Measurements from ENCODE around the gene RAB40B.

RAB40B gene

GRCh38 chr17:82670661-82671450 is 27.6 kb downstream of the RAB40B start:
- Histone ChIP-seq H3K27me3 (replicated peaks) (no peaks in the 10 kb centered on the region), H3K27ac (no peak overlapping the region), H3K4me3 (ENCODE audit: low read depth, low read length) (no peak overlapping the region), H3K36me3 (replicated peaks) (no peaks in the 10 kb centered on the region)
- no peak for TF ChIP-seq CTCF (IDR thresholded peaks at IDR 0.05; ENCODE audit: low read depth, low read length, missing control alignments)
- in situ Hi-C loops (cut with HindIII; ENCODE audit: low pct_ligation_motif_present, low sequenced_read_pairs): no loop called here
- no peak for DNase-seq

- peak; percentile 76 for TF ChIP-seq CTCF (IDR thresholded peaks at IDR 0.05; ENCODE audit: low read depth, low read length, missing control alignments)
- in situ Hi-C loops (cut with HindIII; ENCODE audit: low pct_ligation_motif_present, low sequenced_read_pairs): no loop called here
- peak; percentile 21 for DNase-seq
- no peaks in the 10 kb centered on the region for H3K36me3 ChIP-seq (replicated peaks)
- no peak overlapping the region for H3K4me3 ChIP-seq (ENCODE audit: low read depth, low read length)
- H3K27me3 ChIP-seq (replicated peaks): no peaks in the 10 kb centered on the region
- no peak overlapping the region for H3K27ac ChIP-seq
Measured at GRCh38 chr17:82668631-82669099, 29.8 kb downstream of the RAB40B start.

GRCh38 chr17:82668024-82668630 is 30.4 kb downstream of the RAB40B start:
- no peak for DNase-seq
- Histone ChIP-seq H3K27ac (no peak overlapping the region), H3K4me3 (ENCODE audit: low read depth, low read length) (no peak overlapping the region), H3K27me3 (replicated peaks) (no peaks in the 10 kb centered on the region), H3K36me3 (replicated peaks) (no peaks in the 10 kb centered on the region)
- in situ Hi-C loops (cut with HindIII; ENCODE audit: low pct_ligation_motif_present, low sequenced_read_pairs): no loop called here
- no peak for TF ChIP-seq CTCF (IDR thresholded peaks at IDR 0.05; ENCODE audit: low read depth, low read length, missing control alignments)

- no peak overlapping the region for H3K27ac ChIP-seq
- no peaks in the 10 kb centered on the region for H3K36me3 ChIP-seq (replicated peaks)
- H3K4me3 ChIP-seq (ENCODE audit: low read depth, low read length): no peak overlapping the region
- no peak for DNase-seq
- in situ Hi-C loops (cut with HindIII; ENCODE audit: low pct_ligation_motif_present, low sequenced_read_pairs): no loop called here
- no peaks in the 10 kb centered on the region for H3K27me3 ChIP-seq (replicated peaks)
- TF ChIP-seq CTCF (IDR thresholded peaks at IDR 0.05; ENCODE audit: low read depth, low read length, missing control alignments): no peak
Measured at GRCh38 chr17:82667668-82668000, 30.9 kb downstream of the RAB40B start.

- no peaks in the 10 kb centered on the region for H3K36me3 ChIP-seq (replicated peaks)
- H3K27ac ChIP-seq: no peak overlapping the region
- no peak for TF ChIP-seq CTCF (IDR thresholded peaks at IDR 0.05; ENCODE audit: low read depth, low read length, missing control alignments)
- in situ Hi-C loops (cut with HindIII; ENCODE audit: low pct_ligation_motif_present, low sequenced_read_pairs): no loop called here
- no peak for DNase-seq
- no peak overlapping the region for H3K4me3 ChIP-seq (ENCODE audit: low read depth, low read length)
- H3K27me3 ChIP-seq (replicated peaks): no peaks in the 10 kb centered on the region
Measured at GRCh38 chr17:82666931-82667667, 31.4 kb downstream of the RAB40B start.

Data from brain microvascular endothelial cell (primary cell).